GM19397 (cell line): ENCODE measurements around the gene SERPINB10.

Experiments used
- ATAC-seq: cut with Tn5 transposase; IDR thresholded peaks from one replicate; pipeline ENCODE4 v1.9.1; 2021; ENCODE audit warnings: mild to moderate bottlenecking, moderate library complexity; ENCODE audit not compliant: unreplicated experiment

SERPINB10 gene

GRCh38 chr18:63979409-63979920 lies 71.7 kb downstream of the SERPINB10 start:
- ATAC-seq, result no peak

- no peak for ATAC-seq
These were observed 72.3 kb downstream of the SERPINB10 start for GRCh38 chr18:63980027-63980426.

- ATAC-seq, result no peak
These were observed 73.2 kb downstream of the SERPINB10 start for GRCh38 chr18:63980896-63981460.

- no peak for ATAC-seq
These were observed 74.0 kb downstream of the SERPINB10 start for GRCh38 chr18:63981719-63982118.

- ATAC-seq, result no peak
These were observed 74.6 kb downstream of the SERPINB10 start for GRCh38 chr18:63982361-63982760.
